ENCODE results near the gene SAPCD2. TPM values are rescaled to one million over a fixed set of nuclear protein-coding genes. Genes with fewer than 3 reads are reported as not detected.

The SAPCD2 gene
- total RNA-seq, 1 experiment from 2014 or later: 30.6 TPM

DNA sequence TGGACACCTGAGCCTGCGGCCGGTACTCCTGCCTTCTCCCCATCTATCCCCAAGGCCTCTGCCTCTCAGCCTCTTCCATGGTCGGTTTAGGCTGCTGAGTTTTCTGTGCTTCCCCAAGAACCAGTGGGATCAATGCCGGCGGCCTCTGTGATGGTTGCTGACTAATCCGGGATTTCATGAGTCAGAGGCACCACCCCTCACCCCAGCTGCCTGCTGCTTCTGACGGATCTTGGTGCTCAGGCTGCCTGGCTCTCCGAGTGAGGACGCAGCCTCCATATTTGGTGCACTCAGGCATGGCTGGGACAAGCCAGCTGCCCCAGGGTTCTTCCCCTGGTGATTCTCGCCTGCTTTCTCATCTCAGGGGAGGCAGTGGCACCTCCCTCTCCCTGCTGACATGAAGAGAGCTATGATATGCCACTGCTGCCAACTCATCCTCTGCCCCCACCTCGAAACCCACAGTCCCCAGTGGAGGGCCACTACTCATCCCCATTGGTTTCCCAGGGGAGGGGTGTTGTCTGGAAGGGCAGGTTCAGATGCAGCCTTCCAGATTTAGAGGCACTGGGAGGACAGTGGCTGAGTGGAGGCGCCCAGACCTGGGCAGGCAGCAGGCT, 13.1 kb upstream of the SAPCD2 start:
- intact Hi-C loops (cut with micrococcal nuclease; ENCODE audit: unreplicated experiment): no loop called here
- CTCF ChIA-PET: no interaction called here
- no peaks in the 10 kb centered on the region for H3K9me3 ChIP-seq (ENCODE audit: low read depth, low read length, poor library complexity, severe bottlenecking)
- H3K27ac ChIP-seq (ENCODE audit: low read depth, low read length, poor library complexity, severe bottlenecking): peak overlapping the region; percentile 67
- H3K27me3 ChIP-seq (replicated peaks; ENCODE audit: insufficient read depth, low read depth, low read length, poor library complexity): no peaks in the 10 kb centered on the region
- no TSS peak for BruUV-seq (replicated peaks)
- H3K36me3 ChIP-seq (ENCODE audit: insufficient read depth, low read length, poor library complexity, severe bottlenecking): peaks cover 5% of the 10 kb centered on the region
- TF ChIP-seq CTCF (conservative IDR thresholded peaks at IDR 0.05; ENCODE audit: low read depth, low read length) (no peak), EZH2 (IDR thresholded peaks at IDR 0.05; ENCODE audit: borderline replicate concordance, low read depth, low read length, poor library complexity, severe bottlenecking) (no peak)
- POLR2A ChIA-PET (ENCODE audit: low non-redundant PET): no interaction called here
- peak; percentile 87 for DNase-seq (ENCODE audit: low spot score)
- no peak overlapping the region for H3K4me3 ChIP-seq (ENCODE audit: low read depth, low read length, poor library complexity, severe bottlenecking)
- H3K4me1 ChIP-seq (ENCODE audit: insufficient read depth, low read length, poor library complexity, severe bottlenecking): peaks cover 25% of the 10 kb centered on the region

GRCh38 chr9:137082925-137083290, 12.6 kb upstream of the SAPCD2 start:
- H3K9me3 ChIP-seq (ENCODE audit: low read depth, low read length, poor library complexity, severe bottlenecking): no peaks in the 10 kb centered on the region
- ChIA-PET CTCF (no interaction called here), POLR2A (ENCODE audit: low non-redundant PET) (no interaction called here)
- BruUV-seq (replicated peaks): no TSS peak
- no peak overlapping the region for H3K4me3 ChIP-seq (ENCODE audit: low read depth, low read length, poor library complexity, severe bottlenecking)
- no peak for TF ChIP-seq CTCF (conservative IDR thresholded peaks at IDR 0.05; ENCODE audit: low read depth, low read length)
- no peak for TF ChIP-seq EZH2 (IDR thresholded peaks at IDR 0.05; ENCODE audit: borderline replicate concordance, low read depth, low read length, poor library complexity, severe bottlenecking)
- H3K4me1 ChIP-seq (ENCODE audit: insufficient read depth, low read length, poor library complexity, severe bottlenecking): peaks cover 23% of the 10 kb centered on the region
- no peak for DNase-seq (ENCODE audit: low spot score)
- intact Hi-C loops (cut with micrococcal nuclease; ENCODE audit: unreplicated experiment): no loop called here
- H3K27ac ChIP-seq (ENCODE audit: low read depth, low read length, poor library complexity, severe bottlenecking): peak overlapping the region; percentile 67
- H3K27me3 ChIP-seq (replicated peaks; ENCODE audit: insufficient read depth, low read depth, low read length, poor library complexity): no peaks in the 10 kb centered on the region
- H3K36me3 ChIP-seq (ENCODE audit: insufficient read depth, low read length, poor library complexity, severe bottlenecking): peaks cover 5% of the 10 kb centered on the region

DNA sequence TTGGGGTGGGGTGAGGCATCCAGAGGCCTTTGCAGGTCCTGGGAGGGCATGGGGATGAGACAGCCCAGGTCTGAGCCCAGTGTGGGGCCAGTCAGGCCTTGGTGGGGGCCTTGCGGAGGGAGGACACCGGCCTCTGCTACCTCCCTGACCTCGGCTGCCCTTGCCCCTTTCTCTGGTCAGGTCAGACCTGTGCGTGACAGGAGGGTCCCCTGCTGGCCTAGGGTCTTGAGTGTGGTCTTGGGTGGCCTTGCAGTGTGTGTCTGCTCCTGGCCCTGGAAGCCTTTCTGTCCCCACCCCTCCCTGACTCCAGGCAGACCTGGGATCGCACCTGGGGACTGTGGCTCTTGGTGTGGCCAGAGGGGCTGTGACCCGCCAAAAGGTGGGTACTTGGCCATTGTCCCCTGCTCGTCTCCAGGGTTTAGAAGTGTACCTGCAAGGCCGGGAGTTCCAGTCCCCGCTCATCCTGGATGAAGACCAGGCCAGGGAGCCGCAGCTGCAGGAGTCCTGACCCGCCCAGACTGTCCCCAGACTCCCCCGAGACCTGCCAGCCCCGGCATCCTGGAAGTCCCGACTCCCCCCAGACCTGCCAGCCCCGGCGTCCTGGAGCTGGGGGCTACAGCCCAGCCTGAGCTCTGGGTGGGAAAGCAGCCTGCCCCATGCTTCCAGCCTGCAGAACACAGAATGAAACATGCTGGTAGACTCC, 12.0 kb upstream of the SAPCD2 start:
- Histone ChIP-seq H3K27me3 (replicated peaks; ENCODE audit: insufficient read depth, low read depth, low read length, poor library complexity) (no peaks in the 10 kb centered on the region), H3K4me3 (ENCODE audit: low read depth, low read length, poor library complexity, severe bottlenecking) (no peak overlapping the region), H3K4me1 (ENCODE audit: insufficient read depth, low read length, poor library complexity, severe bottlenecking) (peaks cover 19% of the 10 kb centered on the region), H3K27ac (ENCODE audit: low read depth, low read length, poor library complexity, severe bottlenecking) (peak overlapping the region; percentile 67), H3K9me3 (ENCODE audit: low read depth, low read length, poor library complexity, severe bottlenecking) (no peaks in the 10 kb centered on the region), H3K36me3 (ENCODE audit: insufficient read depth, low read length, poor library complexity, severe bottlenecking) (peaks cover 5% of the 10 kb centered on the region)
- TF ChIP-seq CTCF (conservative IDR thresholded peaks at IDR 0.05; ENCODE audit: low read depth, low read length) (no peak), EZH2 (IDR thresholded peaks at IDR 0.05; ENCODE audit: borderline replicate concordance, low read depth, low read length, poor library complexity, severe bottlenecking) (no peak)
- ChIA-PET POLR2A (ENCODE audit: low non-redundant PET) (no interaction called here), CTCF (no interaction called here)
- no peak for DNase-seq (ENCODE audit: low spot score)
- intact Hi-C loops (cut with micrococcal nuclease; ENCODE audit: unreplicated experiment): no loop called here
- BruUV-seq (replicated peaks): no TSS peak
